22Rv1 (cell line): ENCODE data around the gene CCDC178.

Source experiments
- H3K27ac ChIP-seq: fragments of 450-650 bp; 2 replicates; pipeline ENCODE4 v1.5.1; 2017
- ZFX ChIP-seq: fragments of 450-650 bp; IDR thresholded peaks from 2 replicates; pipeline ENCODE4 v1.6.1; 2017; ENCODE audit warnings: antibody characterized with exemption, borderline replicate concordance
- TF ChIP-seq, protein P1 (sequence below): fragments of 450-650 bp; IDR thresholded peaks from 2 replicates; pipeline ENCODE4 v1.5.1; 2017; ENCODE audit warnings: mild to moderate bottlenecking

CCDC178 gene, protein sequence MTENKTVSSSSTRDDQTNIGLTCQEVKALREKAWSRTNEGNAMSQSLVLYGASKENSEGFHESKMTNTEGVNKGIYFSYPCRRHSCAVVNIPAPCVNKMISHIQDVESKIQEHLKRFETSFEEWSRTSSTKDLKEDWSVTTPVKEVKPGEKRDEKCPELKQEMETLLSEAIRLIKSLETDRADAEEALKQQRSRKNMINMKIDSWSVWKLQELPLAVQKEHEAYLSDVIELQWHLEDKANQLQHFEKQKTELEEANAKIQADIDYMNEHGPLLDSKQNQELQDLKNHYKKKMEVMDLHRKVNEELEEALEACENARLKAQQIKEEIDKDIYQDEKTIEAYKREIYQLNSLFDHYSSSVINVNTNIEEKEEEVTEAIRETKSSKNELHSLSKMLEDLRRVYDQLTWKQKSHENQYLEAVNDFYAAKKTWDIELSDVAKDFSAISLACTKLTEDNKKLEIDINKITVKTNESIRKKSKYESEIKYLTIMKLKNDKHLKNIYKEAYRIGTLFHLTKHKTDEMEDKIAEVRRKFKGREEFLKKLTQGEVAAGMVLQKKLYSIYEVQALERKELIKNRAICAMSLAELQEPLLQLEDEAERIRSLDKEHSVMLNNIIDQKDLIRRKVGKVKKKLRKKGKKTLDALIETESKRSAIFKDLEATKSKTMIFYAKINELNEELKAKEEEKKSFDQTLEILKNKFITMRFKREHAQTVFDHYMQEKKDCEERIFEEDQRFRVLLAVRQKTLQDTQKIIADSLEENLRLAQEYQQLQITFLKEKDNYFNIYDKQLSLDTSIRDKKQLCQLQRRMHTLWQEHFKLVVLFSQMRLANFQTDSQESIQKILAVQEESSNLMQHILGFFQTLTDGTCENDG

DNA sequence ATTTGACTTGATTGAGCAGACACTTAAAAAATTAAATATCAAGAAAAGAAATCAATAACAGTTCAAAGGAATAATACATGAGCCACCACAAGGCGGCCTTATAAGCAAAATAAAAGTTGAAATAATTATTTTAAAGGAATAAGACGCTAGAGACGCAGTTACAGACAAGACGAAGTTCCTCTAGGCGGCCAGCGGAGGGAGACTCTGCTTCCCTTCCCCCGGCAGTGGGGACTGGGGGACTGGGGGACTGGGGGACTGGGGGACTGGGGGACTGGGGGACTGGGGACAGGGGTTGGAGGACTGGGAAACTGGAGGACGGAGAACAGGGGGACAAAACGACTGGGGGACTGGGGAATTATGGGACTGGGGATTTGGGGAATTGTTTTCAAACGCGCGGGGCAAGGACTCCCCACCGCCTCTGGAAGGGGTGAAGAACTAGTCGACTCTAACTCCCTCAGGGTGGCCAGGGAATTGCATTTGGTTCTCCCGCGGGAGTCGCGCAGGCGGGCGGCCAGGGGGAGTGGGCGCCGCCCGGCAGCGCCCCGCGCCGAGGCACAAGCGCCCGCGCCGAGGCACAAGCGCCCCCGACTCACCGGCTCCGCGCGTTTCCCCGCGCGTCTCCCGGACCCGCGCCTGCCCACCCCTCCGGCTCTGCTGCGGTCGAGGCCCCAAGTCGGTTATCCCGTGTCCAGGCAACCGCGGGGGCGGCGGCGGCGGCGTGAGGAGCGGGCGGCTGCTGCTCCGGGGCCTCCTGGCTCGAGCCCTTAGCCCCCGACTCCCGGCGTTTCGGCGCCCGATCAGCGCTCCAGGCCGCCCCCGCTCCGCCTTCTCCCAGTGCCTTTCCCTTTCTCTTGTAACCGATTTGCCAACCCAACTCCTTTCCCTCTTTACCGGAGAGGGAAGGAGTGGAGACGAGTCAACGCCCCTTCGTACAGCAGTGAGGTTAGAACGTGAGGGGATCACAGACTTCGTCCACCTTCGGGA, at the start of gene CCDC178:
TSS of gene CCDC178 (minus strand) at position 662 of the 984 bp plus-strand sequence. CDS start 28,633 bp downstream, outside the sequence.
- H3K27ac ChIP-seq, result no peak within 1 kb of the TSS
- no peak for TF ChIP-seq ZFX
- TF ChIP-seq, protein P1, sequence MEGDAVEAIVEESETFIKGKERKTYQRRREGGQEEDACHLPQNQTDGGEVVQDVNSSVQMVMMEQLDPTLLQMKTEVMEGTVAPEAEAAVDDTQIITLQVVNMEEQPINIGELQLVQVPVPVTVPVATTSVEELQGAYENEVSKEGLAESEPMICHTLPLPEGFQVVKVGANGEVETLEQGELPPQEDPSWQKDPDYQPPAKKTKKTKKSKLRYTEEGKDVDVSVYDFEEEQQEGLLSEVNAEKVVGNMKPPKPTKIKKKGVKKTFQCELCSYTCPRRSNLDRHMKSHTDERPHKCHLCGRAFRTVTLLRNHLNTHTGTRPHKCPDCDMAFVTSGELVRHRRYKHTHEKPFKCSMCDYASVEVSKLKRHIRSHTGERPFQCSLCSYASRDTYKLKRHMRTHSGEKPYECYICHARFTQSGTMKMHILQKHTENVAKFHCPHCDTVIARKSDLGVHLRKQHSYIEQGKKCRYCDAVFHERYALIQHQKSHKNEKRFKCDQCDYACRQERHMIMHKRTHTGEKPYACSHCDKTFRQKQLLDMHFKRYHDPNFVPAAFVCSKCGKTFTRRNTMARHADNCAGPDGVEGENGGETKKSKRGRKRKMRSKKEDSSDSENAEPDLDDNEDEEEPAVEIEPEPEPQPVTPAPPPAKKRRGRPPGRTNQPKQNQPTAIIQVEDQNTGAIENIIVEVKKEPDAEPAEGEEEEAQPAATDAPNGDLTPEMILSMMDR, result peak; percentile 18; the same call in 1 of the 2 replicates

GRCh38 chr18:33483908-33484307, 43.4 kb upstream of the CCDC178 start:
- H3K27ac ChIP-seq, result no peak overlapping the region
- no peak for TF ChIP-seq ZFX
- TF ChIP-seq, protein P1, result no peak

GRCh38 chr18:33472509-33472908, 32.0 kb upstream of the CCDC178 start:
- TF ChIP-seq ZFX, result no peak
- TF ChIP-seq, protein P1, result no peak
- H3K27ac ChIP-seq, result no peak overlapping the region

DNA sequence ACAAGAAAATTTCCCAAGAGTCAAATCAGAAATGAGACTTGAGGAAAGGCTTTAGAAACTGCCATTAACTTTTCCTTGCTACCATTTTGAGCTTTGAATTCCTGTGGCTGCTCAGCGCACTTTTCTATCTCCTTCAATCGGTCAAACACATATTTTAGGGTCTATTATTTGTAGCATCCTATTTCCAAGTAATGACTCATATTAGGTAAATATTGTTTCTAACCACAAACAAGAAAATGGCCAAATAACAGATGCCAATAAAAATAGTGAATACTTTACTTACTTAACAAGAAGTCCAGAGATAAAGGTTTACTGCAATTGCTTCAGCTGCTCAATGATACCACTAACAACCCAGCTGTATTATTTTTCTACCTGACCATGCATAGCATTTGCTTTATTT, 29.7 kb upstream of the CCDC178 start:
- TF ChIP-seq, protein P1, result no peak
- TF ChIP-seq ZFX, result no peak
- H3K27ac ChIP-seq, result 0 out of 2 replicates have a peak overlapping the region, but pooled peaks have one; percentile 5

DNA sequence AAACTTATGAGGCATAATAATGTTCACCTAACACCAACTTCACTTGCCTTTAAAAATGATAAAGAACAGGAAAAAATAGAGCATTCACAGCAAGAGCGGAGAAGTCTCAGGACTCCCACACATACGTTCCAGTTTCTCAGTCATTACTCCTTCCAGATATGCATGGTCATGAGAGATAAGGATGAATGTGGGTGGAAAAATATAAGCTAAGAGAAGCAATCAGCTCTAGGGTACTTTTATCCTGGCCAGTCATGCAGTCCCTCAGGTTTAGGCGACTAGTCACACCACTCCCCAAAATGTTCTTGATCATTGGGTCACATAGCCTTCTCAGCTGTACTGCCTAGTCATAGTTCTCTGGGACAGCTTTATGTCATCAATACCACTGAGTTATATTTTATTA, 29.2 kb upstream of the CCDC178 start:
- TF ChIP-seq, protein P1, result no peak
- TF ChIP-seq ZFX, result no peak
- 0 out of 2 replicates have a peak overlapping the region, but pooled peaks have one; percentile 5 for H3K27ac ChIP-seq

DNA sequence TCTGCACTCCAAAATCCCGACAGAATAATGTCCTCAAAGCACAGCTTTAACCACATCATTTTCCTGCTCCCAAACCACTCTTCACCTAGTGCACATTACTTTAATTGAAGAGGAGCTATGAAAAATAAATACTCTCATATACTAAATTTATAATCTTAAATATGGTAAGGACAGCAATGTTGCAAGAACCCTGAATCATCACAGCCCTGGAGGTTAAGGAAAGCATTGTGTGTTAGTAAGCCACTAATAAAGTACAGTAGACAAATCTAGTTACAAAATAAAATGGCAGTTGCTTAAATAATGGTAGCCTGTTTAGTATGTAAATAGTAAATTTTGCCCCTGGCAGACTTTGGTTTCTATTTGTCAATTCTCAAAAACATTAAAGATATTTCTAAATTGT, 27.0 kb upstream of the CCDC178 start:
- no peak overlapping the region for H3K27ac ChIP-seq
- TF ChIP-seq ZFX, result no peak
- TF ChIP-seq, protein P1, result no peak
